ENCODE measurements around the gene NCOA1. TPM values are rescaled to one million over a fixed set of nuclear protein-coding genes. Genes with fewer than 3 reads are reported as not detected.

NCOA1 gene
- total RNA-seq, 1 experiment from 2014 or later = 24.6 TPM

- ChIA-PET CTCF (interaction anchor here (0.6 kb wide), 1 partner anchor 28 kb away, joined by 5 read pairs; no protein-coding TSS in a partner anchor), POLR2A (no interaction called here)
- Histone ChIP-seq H3K4me3 (ENCODE audit: low read depth in 2 of 2, low read length in 2 of 2) (no peak overlapping the region), H3K36me3 (ENCODE audit: control insufficient read depth, insufficient read depth, low read length) (peaks cover 8% of the 10 kb centered on the region; the same call in 1 of the 2 replicates), H3K9me3 (ENCODE audit: control insufficient read depth, insufficient read depth, low read depth, low read length) (no peaks in the 10 kb centered on the region), H3K4me1 (ENCODE audit: control insufficient read depth, insufficient read depth, low read length) (no peaks in the 10 kb centered on the region), H3K27me3 (ENCODE audit: control insufficient read depth, insufficient read depth, low read length) (no peaks in the 10 kb centered on the region), H3K27ac (ENCODE audit: low read length) (no peak overlapping the region)
- no peak for ATAC-seq
- in situ Hi-C loops (cut with HindIII; ENCODE audit: low pct_unique_long_range_greater_than_20kb, low sequenced_read_pairs) (no loop called here), intact Hi-C loops (cut with micrococcal nuclease; ENCODE audit: unreplicated experiment) (no loop called here)
- no peak for DNase-seq (ENCODE audit: low read depth, low spot score)
- TF ChIP-seq REST (IDR thresholded peaks at IDR 0.05; ENCODE audit: insufficient read depth in 1 of 2, low read depth in 2 of 2, low read length in 1 of 2) (no peak), POLR2AphosphoS5 (IDR thresholded peaks at IDR 0.05; ENCODE audit: low read depth, low read length) (no peak), SIN3A (IDR thresholded peaks at IDR 0.05; ENCODE audit: borderline replicate concordance, insufficient read depth, low read depth, low read length) (no peak)
- no TSS peak for BruUV-seq (replicated peaks)
Measured at GRCh38 chr2:24754985-24755705, 264.1 kb downstream of the NCOA1 start.

GRCh38 chr2:24756789-24757188, 265.7 kb downstream of the NCOA1 start:
- in situ Hi-C loops (cut with HindIII; ENCODE audit: low pct_unique_long_range_greater_than_20kb, low sequenced_read_pairs) = no loop called here

More at GRCh38 chr2:24756789-24757188, 265.7 kb downstream of the NCOA1 start:
- no peak for ATAC-seq
- Histone ChIP-seq H3K4me1 (ENCODE audit: control insufficient read depth, insufficient read depth, low read length) (no peaks in the 10 kb centered on the region), H3K27ac (ENCODE audit: low read length) (no peak overlapping the region), H3K9me3 (ENCODE audit: control insufficient read depth, insufficient read depth, low read depth, low read length) (no peaks in the 10 kb centered on the region), H3K27me3 (ENCODE audit: control insufficient read depth, insufficient read depth, low read length) (no peaks in the 10 kb centered on the region), H3K36me3 (ENCODE audit: control insufficient read depth, insufficient read depth, low read length) (peaks cover 8% of the 10 kb centered on the region; the same call in 1 of the 2 replicates), H3K4me3 (ENCODE audit: low read depth in 2 of 2, low read length in 2 of 2) (no peak overlapping the region)
- no peak for DNase-seq (ENCODE audit: low read depth, low spot score)
- intact Hi-C loops (cut with micrococcal nuclease; ENCODE audit: unreplicated experiment) = no loop called here
- CTCF ChIA-PET = no interaction called here
- POLR2A ChIA-PET = interaction anchor here (0.9 kb wide), 1 partner anchor 10 kb away, joined by 9 read pairs; no protein-coding TSS in a partner anchor
- no TSS peak for BruUV-seq (replicated peaks)
- TF ChIP-seq CTCF (IDR thresholded peaks at IDR 0.05) = no peak
- no peak for TF ChIP-seq TCF7L2 (IDR thresholded peaks at IDR 0.05; ENCODE audit: low read depth, low read length)
- no peak for TF ChIP-seq REST (IDR thresholded peaks at IDR 0.05; ENCODE audit: insufficient read depth in 1 of 2, low read depth in 2 of 2, low read length in 1 of 2)
- TF ChIP-seq POLR2AphosphoS5 (IDR thresholded peaks at IDR 0.05; ENCODE audit: low read depth, low read length) = no peak
- TF ChIP-seq SIN3A (IDR thresholded peaks at IDR 0.05; ENCODE audit: borderline replicate concordance, insufficient read depth, low read depth, low read length) = no peak

Measured in Panc1 (cell line).